IPS-NIHi11 (cell line): ENCODE results near the gene EN2.

Experiments
- DNase-seq: peaks from one replicate; pipeline ENCODE4 v3.0.0; 2012; ENCODE audit warnings: mixed read lengths, low spot score

EN2 gene

DNA sequence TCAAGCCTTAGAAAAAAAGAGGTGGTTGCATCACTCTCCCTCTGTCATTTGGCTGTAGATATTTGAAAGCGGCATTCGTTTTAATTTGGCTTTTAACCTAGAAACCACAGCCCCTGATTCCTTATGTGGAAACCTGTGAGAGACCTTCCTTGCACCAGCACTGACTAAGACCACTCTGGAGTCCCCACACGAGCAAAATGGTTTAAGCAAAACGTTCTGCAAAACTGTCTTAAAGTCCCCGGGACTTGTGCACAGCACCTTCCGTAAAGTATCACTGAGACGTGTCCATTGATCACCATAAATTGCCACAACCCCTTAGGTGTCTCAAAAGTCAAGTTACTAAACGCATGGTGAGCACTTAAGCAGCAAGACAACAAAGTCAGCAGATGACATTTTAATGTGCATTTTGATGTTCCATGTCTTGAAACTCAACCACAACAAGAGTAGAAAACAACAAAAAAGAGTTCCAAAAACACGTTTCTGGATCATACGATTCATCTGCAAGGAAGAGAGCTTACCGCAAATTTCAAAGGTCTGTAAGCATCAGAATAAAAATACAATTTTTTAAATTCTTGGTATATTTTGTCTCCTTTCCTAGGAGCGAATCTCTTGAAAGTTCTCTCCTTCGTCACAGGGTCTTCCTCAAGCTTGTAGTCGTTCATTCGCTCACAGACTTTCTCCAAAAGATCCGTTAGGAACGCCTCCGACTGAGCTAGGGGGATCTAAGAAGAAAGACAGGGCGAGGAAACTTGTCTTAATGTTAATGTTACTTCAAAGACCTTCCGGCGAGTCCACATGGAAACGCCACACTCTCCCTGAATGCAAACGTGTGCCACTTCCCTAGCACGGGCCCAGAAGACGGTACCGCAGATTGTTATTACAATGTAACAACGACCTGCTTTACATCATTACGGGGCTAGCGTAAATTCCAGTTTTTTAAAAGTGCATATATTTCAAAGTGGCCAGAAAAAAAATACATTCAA, 50.7 kb downstream of the EN2 start:
- DNase-seq: no peak

DNA sequence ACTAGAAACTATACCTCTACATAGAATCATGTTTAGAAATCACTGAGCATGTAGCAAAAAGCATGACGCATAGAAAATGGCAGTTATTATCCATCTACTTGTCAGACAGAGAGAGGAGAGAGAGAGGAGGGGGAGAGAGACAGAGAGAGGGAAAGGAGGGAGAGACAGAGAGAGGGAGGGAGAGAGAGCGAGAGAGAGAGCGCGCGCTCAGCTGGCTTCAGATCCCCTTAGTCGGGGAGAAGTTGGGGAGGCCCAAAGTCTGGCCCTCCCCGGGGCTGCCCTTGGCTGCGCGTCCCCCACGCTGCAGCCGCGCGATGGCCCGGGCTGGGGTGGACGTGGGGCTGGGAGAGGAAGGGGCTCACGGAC, 51.4 kb downstream of the EN2 start:
- DNase-seq: no peak

DNA sequence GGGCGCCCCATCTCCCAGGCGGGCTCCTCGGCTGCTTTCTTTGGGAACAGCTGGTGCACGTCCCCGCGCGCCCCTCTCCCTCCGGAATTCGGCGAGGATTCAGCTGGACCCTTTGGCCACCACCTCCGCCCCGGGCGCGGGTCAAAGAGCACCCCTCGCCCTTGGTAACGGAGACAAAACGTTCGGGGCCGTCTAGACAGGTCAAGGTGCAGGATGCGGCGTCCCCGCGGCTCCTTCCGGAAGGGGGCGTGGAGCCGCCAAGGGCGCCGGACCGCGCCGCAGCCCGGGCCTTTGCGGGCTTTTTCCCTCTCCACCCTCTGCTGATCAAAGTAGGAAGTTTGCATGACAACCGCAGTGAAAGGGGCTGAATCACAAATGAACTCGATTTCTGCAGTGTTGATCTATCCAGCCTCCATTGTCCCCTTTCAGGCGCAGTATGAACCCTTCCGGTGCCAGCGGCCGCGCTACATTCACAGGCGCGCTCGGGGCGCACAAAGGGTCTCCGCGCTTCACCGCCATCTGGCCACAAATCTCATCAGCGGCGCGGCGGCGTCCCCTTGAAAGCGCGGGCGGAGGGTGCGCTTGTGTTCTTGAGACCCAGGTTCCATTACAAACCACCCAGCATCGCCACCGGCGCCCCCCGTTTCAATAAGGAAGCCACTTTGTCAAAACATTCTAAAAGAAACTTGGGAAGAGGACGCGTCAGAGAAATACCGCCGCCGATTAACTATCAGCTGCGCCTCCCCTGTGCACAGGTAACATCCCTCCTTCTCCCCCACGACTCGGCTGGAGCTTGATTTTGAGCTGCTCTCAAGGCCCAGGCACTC, 52.0 kb downstream of the EN2 start:
- DNase-seq: peak; percentile 64

DNA sequence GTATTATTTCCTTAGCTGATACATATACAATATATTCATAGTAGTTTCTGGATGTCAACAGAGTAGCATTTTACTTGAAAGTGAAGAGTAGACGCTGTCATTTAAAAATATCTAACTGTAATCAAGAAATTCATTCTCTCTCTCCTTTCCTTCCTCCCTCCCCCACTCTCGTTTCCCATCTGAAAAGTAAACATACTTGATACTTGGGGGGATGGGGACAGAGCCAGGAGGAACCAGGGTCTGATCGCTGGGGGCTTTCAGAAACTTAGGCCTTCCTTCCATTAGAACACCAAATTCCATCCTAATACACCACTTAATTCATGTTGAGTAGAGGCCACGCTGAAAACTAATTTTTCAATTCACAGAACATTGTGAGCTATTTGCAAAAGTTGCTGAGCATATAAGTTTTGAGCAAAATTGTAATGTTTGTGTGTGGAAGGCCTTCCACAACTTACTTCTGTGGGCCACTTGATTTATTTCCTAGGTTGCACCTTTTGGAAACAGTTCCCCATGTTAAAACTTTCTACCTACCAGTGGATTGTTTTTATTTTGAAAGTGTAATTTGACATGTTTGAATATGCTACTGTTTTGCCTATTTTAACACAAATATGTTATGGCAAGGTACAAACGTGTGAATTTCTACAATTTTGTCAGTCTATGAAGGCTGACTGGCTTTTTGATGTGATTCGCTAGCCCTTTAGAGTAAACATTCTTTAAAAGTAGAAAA, 53.2 kb downstream of the EN2 start:
- no peak for DNase-seq

DNA sequence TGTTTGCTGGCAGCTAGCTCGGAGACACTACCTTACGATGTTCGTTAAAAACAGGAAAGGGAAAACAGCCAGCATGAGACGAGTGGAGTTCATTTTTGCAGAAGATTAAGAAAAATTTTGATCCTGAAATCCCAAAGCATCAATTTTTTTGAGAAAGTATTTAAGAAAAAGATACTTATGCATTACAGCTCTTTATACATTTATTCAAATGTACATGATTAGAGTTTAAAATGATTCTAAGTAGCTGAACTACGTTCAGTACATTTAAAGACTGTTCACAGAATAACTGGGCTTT, 53.7 kb downstream of the EN2 start:
- no peak for DNase-seq

DNA sequence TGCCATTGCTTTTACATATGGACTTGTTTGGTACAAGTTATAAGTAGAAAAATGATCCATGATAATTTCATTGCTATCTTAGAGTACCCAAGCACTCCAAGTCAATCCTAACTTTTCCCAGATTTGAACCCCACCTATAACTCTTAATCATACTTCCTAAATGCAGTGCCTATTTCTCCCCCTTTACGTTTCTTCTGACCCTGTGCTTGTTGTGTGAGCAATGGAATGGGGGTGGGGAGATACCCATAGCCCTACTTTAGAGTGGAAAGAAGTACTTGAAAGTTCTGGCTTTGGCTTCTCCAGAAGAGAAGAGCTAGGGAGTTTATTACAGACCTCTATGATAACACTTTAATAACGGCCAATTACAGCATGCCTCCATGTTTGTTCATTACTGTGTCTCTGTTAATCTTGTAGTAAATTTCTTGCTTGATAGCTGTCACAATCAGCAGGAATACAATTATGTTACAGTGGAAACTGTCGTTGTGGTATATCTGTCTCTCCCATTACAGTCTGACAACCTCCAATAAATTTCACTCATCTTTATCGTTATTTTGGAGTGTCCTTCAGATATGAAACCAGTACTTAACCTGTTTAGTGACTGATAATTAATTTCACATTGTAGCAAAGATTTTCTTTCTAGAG, 54.4 kb downstream of the EN2 start:
- DNase-seq: no peak

DNA sequence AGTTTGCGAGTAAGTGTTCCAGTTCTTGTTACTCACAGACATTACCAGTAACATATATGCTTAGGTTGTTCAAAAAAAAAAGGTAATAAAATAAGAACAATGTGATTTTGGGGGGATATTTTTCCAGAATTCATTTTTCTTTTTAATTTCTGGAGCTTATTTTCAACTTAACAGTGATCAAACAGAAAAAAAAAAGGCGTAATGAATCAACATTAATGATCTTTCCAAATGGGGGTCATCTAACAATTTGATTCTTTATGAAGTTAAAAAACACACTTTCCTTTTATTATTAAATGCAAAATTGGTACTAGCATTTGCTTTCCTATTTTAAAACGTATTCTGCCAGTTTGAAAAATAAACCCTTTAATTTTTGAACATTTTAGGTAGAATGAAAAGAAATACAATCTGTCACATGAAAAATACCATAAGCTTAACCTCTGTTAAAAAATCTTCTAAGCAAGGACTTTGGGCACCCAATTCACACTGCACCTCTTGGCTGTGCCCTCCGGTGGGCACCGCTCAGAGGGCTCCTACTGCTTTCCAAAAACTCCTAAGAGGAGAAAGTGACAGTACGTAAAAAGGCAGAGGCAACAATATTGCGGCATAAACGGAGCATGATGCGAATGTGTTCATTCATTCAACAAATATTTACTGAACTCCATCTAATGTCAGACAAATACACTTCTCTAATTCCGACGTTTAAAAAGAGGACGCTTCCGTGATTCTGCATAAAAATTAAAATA, 55.8 kb downstream of the EN2 start:
- no peak for DNase-seq

DNA sequence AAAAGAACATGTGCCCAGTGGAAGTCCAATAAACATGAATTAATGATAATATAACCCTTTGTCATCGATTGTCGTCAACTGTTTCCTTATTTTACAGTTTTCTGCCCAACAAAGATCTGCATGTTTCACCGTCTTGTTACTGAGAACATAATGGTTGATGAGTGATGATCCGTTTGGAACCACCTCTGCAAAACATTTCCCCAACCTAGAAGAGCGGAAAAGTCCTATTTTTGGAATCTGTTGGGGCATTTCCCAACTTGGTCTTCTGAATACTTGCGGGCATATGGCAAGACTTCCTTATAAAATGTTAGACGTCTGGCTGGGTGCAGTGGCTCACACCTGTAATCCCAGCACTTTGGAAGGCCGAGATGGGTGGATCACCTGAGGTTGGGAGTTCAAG, 56.4 kb downstream of the EN2 start:
- no peak for DNase-seq
